ENCODE results near the gene ACOX3.

Gene ACOX3

DNA sequence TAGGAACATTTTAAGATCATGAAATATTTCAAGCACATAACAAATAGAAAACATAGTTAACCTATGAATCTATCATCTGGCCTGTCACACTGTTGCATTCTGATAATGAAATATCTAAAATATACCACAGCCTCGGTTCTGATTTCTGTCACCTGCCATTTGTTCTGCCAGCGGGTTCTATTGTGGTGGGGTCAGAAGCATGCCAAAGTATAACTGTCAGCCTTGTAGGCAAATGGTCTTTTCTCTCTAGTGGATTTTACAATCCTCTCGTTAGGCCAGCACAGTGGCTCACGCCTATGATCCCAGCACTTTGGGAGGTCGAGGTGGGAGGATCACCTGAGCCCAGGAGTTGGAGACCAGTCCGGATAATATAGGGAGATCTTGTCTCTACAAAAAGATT is 123.0 kb downstream of the ACOX3 start:
- peak; percentile 26 for DNase-seq

DNA sequence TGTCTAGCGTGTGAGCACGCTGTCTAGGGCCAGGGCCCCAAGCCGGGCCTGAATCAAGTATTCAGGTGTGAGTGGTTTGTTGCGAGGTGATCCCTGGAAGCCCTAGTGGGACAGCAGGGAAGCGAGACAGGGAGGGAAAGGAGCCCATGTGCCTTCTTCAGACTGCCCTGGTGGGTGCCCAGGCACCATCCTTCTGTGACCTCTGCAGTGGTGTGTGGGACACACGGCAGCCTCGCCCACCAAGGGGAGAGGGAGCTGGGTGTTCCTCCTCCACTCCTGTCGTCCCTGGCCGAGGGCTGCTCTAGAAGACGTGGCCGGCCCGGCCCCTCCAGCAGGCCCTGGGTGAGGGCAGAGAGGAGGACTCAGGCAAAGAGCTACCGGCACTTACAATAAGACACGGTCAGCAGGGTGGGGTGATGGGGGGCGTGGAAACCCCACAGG is 123.6 kb downstream of the ACOX3 start:
- no peak for DNase-seq

Data from islet precursor cell (in vitro differentiated cells).